GM21529 (cell line): ENCODE data around the gene MAGED1.
"Not testable (repeated sequence)": the region's sequence is repeated elsewhere in the genome, so short reads cannot be mapped to it uniquely, and the experiment has no call there.

Experiments used
- ATAC-seq: cut with Tn5 transposase; IDR thresholded peaks from one replicate; pipeline ENCODE4 v1.9.1; 2021; ENCODE audit not compliant: unreplicated experiment

MAGED1 gene

GRCh38 chrX:51894697-51895336 is 1.4 kb downstream of the MAGED1 start:
- no peak for ATAC-seq

DNA sequence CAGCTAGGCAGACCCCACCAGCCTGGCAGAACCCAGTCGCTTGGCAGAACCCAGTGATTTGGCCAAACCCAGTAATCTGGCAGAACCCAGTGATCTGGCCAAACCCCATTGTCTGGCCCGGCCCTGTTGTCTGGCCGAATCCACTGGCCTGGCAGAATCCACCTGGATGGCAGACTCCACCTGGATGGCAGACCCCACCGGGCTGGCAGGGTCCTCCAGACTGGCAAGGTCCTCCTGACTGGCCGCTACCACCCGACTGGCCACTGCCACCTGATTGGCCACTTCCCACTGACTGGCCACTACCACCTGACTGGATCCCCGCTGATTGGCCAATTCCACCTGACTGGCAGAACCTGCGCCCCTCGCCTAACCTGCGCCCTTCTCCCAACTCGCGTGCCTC is 3.2 kb downstream of the MAGED1 start:
- ATAC-seq = no peak

- ATAC-seq = no peak
Measured at GRCh38 chrX:51899741-51900140, 6.3 kb downstream of the MAGED1 start.

GRCh38 chrX:51902510-51903050 is 9.2 kb downstream of the MAGED1 start:
- ATAC-seq = no peak

DNA sequence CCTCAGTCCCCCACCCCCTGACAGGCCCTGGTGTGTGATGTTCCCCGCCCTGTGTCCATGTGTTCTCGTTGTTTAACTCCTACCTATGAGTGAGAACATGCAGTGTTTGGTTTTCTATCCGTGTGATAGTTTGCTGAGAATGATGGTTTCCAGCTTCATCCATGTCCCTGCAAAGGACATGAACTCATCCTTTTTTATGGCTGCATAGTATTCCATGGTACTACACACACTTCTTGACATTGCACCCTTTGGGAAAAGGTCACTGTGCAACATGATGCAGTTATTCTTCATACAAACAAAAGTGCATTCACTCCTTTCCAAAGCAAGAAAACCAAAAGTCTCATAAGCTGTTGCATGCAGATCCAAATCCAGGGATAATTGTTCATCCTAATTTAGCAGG is 11.7 kb downstream of the MAGED1 start:
- ATAC-seq = not testable (repeated sequence)

DNA sequence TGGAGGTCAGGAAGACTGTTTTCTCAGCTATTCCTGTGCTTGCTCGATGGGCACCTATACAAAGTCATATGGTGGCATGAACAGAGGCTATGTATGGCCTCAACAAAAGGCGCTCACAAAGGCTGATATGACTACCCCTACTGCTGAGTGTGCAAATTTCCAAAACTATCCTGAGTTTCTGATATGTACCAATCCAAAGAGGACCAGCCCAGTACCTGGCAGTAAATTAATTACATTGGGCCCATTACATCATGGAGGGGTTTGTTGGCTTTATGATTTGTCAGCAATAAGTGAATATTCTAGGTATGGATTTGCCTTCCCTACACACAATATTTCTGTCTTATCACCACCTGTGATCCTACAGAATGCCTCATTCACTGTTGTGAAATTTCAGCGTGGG is 12.3 kb downstream of the MAGED1 start:
- no peak for ATAC-seq

GRCh38 chrX:51917604-51918003 is 24.2 kb downstream of the MAGED1 start:
- ATAC-seq = no peak

DNA sequence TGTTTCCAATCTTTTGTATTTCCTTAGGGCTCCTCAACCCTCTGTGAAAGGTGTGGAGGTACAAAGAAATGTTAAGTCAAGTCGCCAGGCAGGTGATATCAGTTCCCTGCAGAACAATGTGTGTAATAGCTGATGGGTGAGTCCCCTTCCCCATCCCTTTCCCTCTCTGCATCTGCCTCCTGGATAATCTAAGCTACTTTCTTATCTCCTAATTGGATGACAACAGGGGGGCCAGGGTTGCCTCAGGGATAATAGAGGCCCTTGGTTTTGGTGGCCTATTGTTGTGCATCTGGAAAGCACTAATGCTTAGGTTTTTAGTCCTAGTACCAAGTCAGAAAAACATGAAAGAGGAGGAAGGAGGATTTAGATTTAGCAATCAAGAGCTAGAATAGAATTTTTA is 29.1 kb downstream of the MAGED1 start:
- no peak for ATAC-seq

DNA sequence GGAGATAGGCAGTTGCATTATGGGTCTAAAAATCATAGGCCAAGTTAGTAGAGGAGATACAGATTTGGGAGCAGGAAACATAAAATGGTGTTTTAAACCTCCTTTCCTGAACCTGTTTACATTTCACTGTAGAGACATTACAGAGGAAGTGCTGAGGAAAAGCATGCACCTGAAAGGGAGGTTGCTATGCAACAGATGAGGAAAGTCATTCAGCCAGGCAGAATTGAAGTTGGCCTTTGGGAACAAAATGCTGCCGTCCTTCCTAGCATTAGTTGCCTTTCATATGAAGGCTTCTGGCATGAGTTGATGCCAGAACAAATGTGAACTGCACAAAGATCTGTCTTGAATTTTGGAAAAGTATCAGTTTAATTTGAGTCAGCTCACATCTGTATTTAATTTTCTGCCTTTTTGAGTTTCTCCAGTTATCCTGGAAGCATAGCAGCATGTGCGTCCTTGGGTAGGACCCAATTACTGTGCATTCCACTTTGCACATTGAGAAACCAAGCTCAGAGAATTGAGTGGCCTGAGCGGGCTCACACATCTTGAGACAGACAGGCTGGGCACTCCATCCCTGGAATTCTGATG is 38.2 kb downstream of the MAGED1 start:
- ATAC-seq = no peak
